Glomerular visceral epithelial cell (primary cell): ENCODE data around the gene PSMC3.

Source experiments
- DNase-seq: peaks from one replicate; pipeline ENCODE4 v3.0.0-alpha.2; 2016; ENCODE audit errors: extremely low spot score

The PSMC3 gene

GRCh38 chr11:47413908-47414684, 12.1 kb downstream of the PSMC3 start:
- DNase-seq: peak; percentile 46

GRCh38 chr11:47413351-47413750, 12.9 kb downstream of the PSMC3 start:
- no peak for DNase-seq

- peak; percentile 46 for DNase-seq
These were observed 14.1 kb downstream of the PSMC3 start for GRCh38 chr11:47411884-47412746.

GRCh38 chr11:47410370-47411264, 15.6 kb downstream of the PSMC3 start:
- DNase-seq: no peak

- DNase-seq: no peak
These were observed 16.5 kb downstream of the PSMC3 start for GRCh38 chr11:47409440-47410369.

GRCh38 chr11:47408598-47409439, 17.4 kb downstream of the PSMC3 start:
- peak; percentile 85 for DNase-seq

GRCh38 chr11:47407746-47408590, 18.3 kb downstream of the PSMC3 start, which contains the start of gene SLC39A13:
SLC39A13 (plus strand) TSS chr11:47408590; CDS start chr11:47410095, 1,505 bp downstream.
- DNase-seq: peak; percentile 97

GRCh38 chr11:47406896-47407745, 19.1 kb downstream of the PSMC3 start:
- no peak for DNase-seq

GRCh38 chr11:47403571-47403970, 22.7 kb downstream of the PSMC3 start:
- DNase-seq: no peak

GRCh38 chr11:47403135-47403534, 23.1 kb downstream of the PSMC3 start:
- DNase-seq: no peak

- no peak for DNase-seq
These were observed 25.4 kb downstream of the PSMC3 start for GRCh38 chr11:47400768-47401279.

- peak; percentile 34 for DNase-seq
These were observed 26.1 kb downstream of the PSMC3 start for GRCh38 chr11:47399860-47400767.

GRCh38 chr11:47398551-47398950, 27.7 kb downstream of the PSMC3 start:
- DNase-seq: no peak

GRCh38 chr11:47398011-47398410, 28.2 kb downstream of the PSMC3 start:
- DNase-seq: no peak

GRCh38 chr11:47396049-47396320, 30.3 kb downstream of the PSMC3 start:
- no peak for DNase-seq

- DNase-seq: no peak
These were observed 30.8 kb downstream of the PSMC3 start for GRCh38 chr11:47395223-47396048.
